ENCODE measurements around the gene OSBPL9.

The OSBPL9 gene

GRCh38 chr1:51669816-51670215 lies 52.9 kb downstream of the OSBPL9 start:
- H3K4me2 ChIP-seq (ENCODE audit: low read length): no peak overlapping the region
- TF ChIP-seq EZH2 (IDR thresholded peaks at IDR 0.05; ENCODE audit: borderline replicate concordance, low read length) (no peak), CTCF (IDR thresholded peaks at IDR 0.05; ENCODE audit: low read length) (no peak)
- H4K20me1 ChIP-seq (ENCODE audit: insufficient read depth, low read length): no peaks in the 10 kb centered on the region
- no peaks in the 10 kb centered on the region for H3K9me2 ChIP-seq (ENCODE audit: low read depth, low read length)
- H2AFZ ChIP-seq (ENCODE audit: low read length): no peak overlapping the region
- H3K9ac ChIP-seq (ENCODE audit: low read length): no peak overlapping the region
- H3K36me3 ChIP-seq (ENCODE audit: insufficient read depth, low read length): no peaks in the 10 kb centered on the region
- no peak overlapping the region for H3K27ac ChIP-seq (ENCODE audit: low read depth, low read length, poor library complexity, severe bottlenecking)
- no peaks in the 10 kb centered on the region for H3F3A ChIP-seq (ENCODE audit: insufficient read depth, low read length)
- H3K79me2 ChIP-seq (ENCODE audit: insufficient read depth, low read length): no peaks in the 10 kb centered on the region
- no peaks in the 10 kb centered on the region for H3K9me3 ChIP-seq (ENCODE audit: low read length)
- H3K27me3 ChIP-seq (ENCODE audit: insufficient read depth, low read length): no peaks in the 10 kb centered on the region
- no peak overlapping the region for H3K4me3 ChIP-seq (ENCODE audit: low read depth, low read length, poor library complexity, severe bottlenecking)
- no peaks in the 10 kb centered on the region for H3K4me1 ChIP-seq (ENCODE audit: insufficient read depth, low read length, severe bottlenecking)

GRCh38 chr1:51671527-51672325 lies 54.8 kb downstream of the OSBPL9 start:
- Histone ChIP-seq H3K27ac (ENCODE audit: low read depth, low read length, poor library complexity, severe bottlenecking) (no peak overlapping the region), H4K20me1 (ENCODE audit: insufficient read depth, low read length) (no peaks in the 10 kb centered on the region), H3K9me2 (ENCODE audit: low read depth, low read length) (no peaks in the 10 kb centered on the region), H3K4me1 (ENCODE audit: insufficient read depth, low read length, severe bottlenecking) (no peaks in the 10 kb centered on the region), H3F3A (ENCODE audit: insufficient read depth, low read length) (no peaks in the 10 kb centered on the region), H3K9me3 (ENCODE audit: low read length) (no peaks in the 10 kb centered on the region), H3K36me3 (ENCODE audit: insufficient read depth, low read length) (no peaks in the 10 kb centered on the region), H3K4me3 (ENCODE audit: low read depth, low read length, poor library complexity, severe bottlenecking) (no peak overlapping the region), H3K27me3 (ENCODE audit: insufficient read depth, low read length) (no peaks in the 10 kb centered on the region), H3K4me2 (ENCODE audit: low read length) (no peak overlapping the region), H3K9ac (ENCODE audit: low read length) (no peak overlapping the region), H3K79me2 (ENCODE audit: insufficient read depth, low read length) (no peaks in the 10 kb centered on the region), H2AFZ (ENCODE audit: low read length) (no peak overlapping the region)
- no peak for TF ChIP-seq CTCF (IDR thresholded peaks at IDR 0.05; ENCODE audit: low read length)
- no peak for TF ChIP-seq EZH2 (IDR thresholded peaks at IDR 0.05; ENCODE audit: borderline replicate concordance, low read length)

DNA sequence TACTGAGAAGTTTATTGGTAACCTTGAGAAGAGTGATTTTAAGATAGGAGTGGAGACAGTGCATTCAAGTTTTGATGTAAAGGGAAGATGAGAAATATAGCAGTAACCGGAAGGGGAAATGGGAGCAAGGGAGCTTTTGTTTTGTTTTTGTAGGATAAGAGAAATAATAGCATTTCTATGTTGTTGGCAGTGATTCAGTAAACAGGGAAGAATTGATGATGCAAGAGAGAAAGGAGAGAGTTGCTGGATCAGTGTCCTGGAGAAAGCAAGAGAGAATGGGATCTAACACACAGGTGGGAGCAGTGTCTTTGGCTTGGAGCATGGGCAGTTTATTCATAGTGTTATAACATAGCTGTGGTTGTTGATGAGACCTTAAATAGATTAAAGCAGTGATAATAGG lies 56.4 kb downstream of the OSBPL9 start:
- Histone ChIP-seq H3K4me1 (ENCODE audit: insufficient read depth, low read length, severe bottlenecking) (peaks cover 5% of the 10 kb centered on the region), H3K36me3 (ENCODE audit: insufficient read depth, low read length) (no peaks in the 10 kb centered on the region), H3K79me2 (ENCODE audit: insufficient read depth, low read length) (no peaks in the 10 kb centered on the region), H4K20me1 (ENCODE audit: insufficient read depth, low read length) (no peaks in the 10 kb centered on the region), H3F3A (ENCODE audit: insufficient read depth, low read length) (no peaks in the 10 kb centered on the region), H2AFZ (ENCODE audit: low read length) (no peak overlapping the region), H3K27ac (ENCODE audit: low read depth, low read length, poor library complexity, severe bottlenecking) (no peak overlapping the region), H3K4me3 (ENCODE audit: low read depth, low read length, poor library complexity, severe bottlenecking) (no peak overlapping the region), H3K9me3 (ENCODE audit: low read length) (no peaks in the 10 kb centered on the region), H3K4me2 (ENCODE audit: low read length) (no peak overlapping the region), H3K9ac (ENCODE audit: low read length) (no peak overlapping the region), H3K27me3 (ENCODE audit: insufficient read depth, low read length) (no peaks in the 10 kb centered on the region), H3K9me2 (ENCODE audit: low read depth, low read length) (no peaks in the 10 kb centered on the region)
- TF ChIP-seq EZH2 (IDR thresholded peaks at IDR 0.05; ENCODE audit: borderline replicate concordance, low read length) (no peak), CTCF (IDR thresholded peaks at IDR 0.05; ENCODE audit: low read length) (no peak)

Measured in OCI-LY1 (cell line).